ENCODE measurements around the gene ESYT2. TPM values are rescaled to one million over a fixed set of nuclear protein-coding genes. Genes with fewer than 3 reads are reported as not detected.

The ESYT2 gene
- total RNA-seq, 2 donors from 2014 or later = 145 to 181 TPM

- no peak for DNase-seq (ENCODE audit: low spot score)
- intact Hi-C loops (cut with DNase I) = loop anchor here in 1 of 2 donors (5.0 kb wide), 1 partner anchor 46 kb away; the partner anchor contains the start of gene ESYT2
Measured at GRCh38 chr7:158781217-158781973, 47.9 kb downstream of the ESYT2 start.

- intact Hi-C loops (cut with DNase I) = no loop called here
- DNase-seq (ENCODE audit: low spot score) = no peak
Measured at GRCh38 chr7:158779061-158780000, 50.0 kb downstream of the ESYT2 start.

- no peak for DNase-seq (ENCODE audit: low spot score)
- intact Hi-C loops (cut with DNase I) = no loop called here
Measured at GRCh38 chr7:158778471-158778870, 50.8 kb downstream of the ESYT2 start.

- DNase-seq (ENCODE audit: low spot score) = no peak
- intact Hi-C loops (cut with DNase I) = no loop called here
Measured at GRCh38 chr7:158777793-158778192, 51.5 kb downstream of the ESYT2 start.

- intact Hi-C loops (cut with DNase I) = no loop called here
- DNase-seq (ENCODE audit: low spot score) = no peak
Measured at GRCh38 chr7:158776474-158776873, 52.8 kb downstream of the ESYT2 start.

GRCh38 chr7:158774952-158775351 is 54.4 kb downstream of the ESYT2 start:
- intact Hi-C loops (cut with DNase I) = no loop called here
- no peak for DNase-seq (ENCODE audit: low spot score)

- DNase-seq (ENCODE audit: low spot score) = no peak
- intact Hi-C loops (cut with DNase I) = no loop called here
Measured at GRCh38 chr7:158772916-158773315, 56.4 kb downstream of the ESYT2 start.

GRCh38 chr7:158771213-158771834 is 58.0 kb downstream of the ESYT2 start:
- intact Hi-C loops (cut with DNase I) = no loop called here

GRCh38 chr7:158767707-158768106 is 61.6 kb downstream of the ESYT2 start:
- intact Hi-C loops (cut with DNase I) = no loop called here
- no peak for DNase-seq (ENCODE audit: low spot score)

More at GRCh38 chr7:158771213-158771834, 58.0 kb downstream of the ESYT2 start:
- DNase-seq (ENCODE audit: low spot score) = no peak

- DNase-seq (ENCODE audit: low spot score) = no peak
- intact Hi-C loops (cut with DNase I) = no loop called here
Measured at GRCh38 chr7:158766570-158767281, 62.6 kb downstream of the ESYT2 start.

GRCh38 chr7:158765020-158765419 is 64.3 kb downstream of the ESYT2 start:
- intact Hi-C loops (cut with DNase I) = no loop called here

GRCh38 chr7:158763454-158764033 is 65.8 kb downstream of the ESYT2 start:
- DNase-seq (ENCODE audit: low spot score) = no peak
- intact Hi-C loops (cut with DNase I) = no loop called here

More at GRCh38 chr7:158765020-158765419, 64.3 kb downstream of the ESYT2 start:
- DNase-seq (ENCODE audit: low spot score) = no peak

- intact Hi-C loops (cut with DNase I) = no loop called here
Measured at GRCh38 chr7:158761945-158762344, 67.4 kb downstream of the ESYT2 start.

GRCh38 chr7:158760936-158761335 is 68.4 kb downstream of the ESYT2 start:
- intact Hi-C loops (cut with DNase I) = no loop called here
- no peak for DNase-seq (ENCODE audit: low spot score)

More at GRCh38 chr7:158761945-158762344, 67.4 kb downstream of the ESYT2 start:
- no peak for DNase-seq (ENCODE audit: low spot score)

- intact Hi-C loops (cut with DNase I) = no loop called here
- no peak for DNase-seq (ENCODE audit: low spot score)
Measured at GRCh38 chr7:158760445-158760764, 68.9 kb downstream of the ESYT2 start.

GRCh38 chr7:158759749-158760444 is 69.4 kb downstream of the ESYT2 start:
- no peak for DNase-seq (ENCODE audit: low spot score)
- intact Hi-C loops (cut with DNase I) = no loop called here

GRCh38 chr7:158759245-158759614 is 70.1 kb downstream of the ESYT2 start:
- intact Hi-C loops (cut with DNase I) = no loop called here
- no peak for DNase-seq (ENCODE audit: low spot score)

- DNase-seq (ENCODE audit: low spot score) = no peak
- intact Hi-C loops (cut with DNase I) = no loop called here
Measured at GRCh38 chr7:158758586-158759244, 70.6 kb downstream of the ESYT2 start.

Measured in posterior vena cava (tissue), 2 donors.